Activated CD8-positive, alpha-beta T cell treated with anti-CD3 and anti-CD28 coated beads, Interleukin-2, amount 10 ng/mL, durations not matched to agents 7 days and 5 days (primary cell): ENCODE data around the gene IGFN1. TPM values are rescaled to one million over a fixed set of nuclear protein-coding genes. Genes with fewer than 3 reads are reported as not detected.
A peak's percentile ranks its signal among the peaks of the same experiment; 100 is the strongest.

ENCODE experiments used
- ATAC-seq: fragments of 150-1000 bp; cut with Tn5 transposase; one replicate; pipeline ENCODE4 v1.10.0; 2021; ENCODE audit warnings: moderate library complexity
- CTCF ChIA-PET: fragments of 350-600 bp; sonication (Branson Sonifier 250); formaldehyde crosslinking; loops from one replicate; lab custom pipeline; 2021; ENCODE audit warnings: antibody characterized with exemption; lab: Charles Lee
- POLR2A ChIA-PET: fragments of 350-600 bp; sonication (Branson Sonifier 250); formaldehyde crosslinking; loops from one replicate; lab custom pipeline; 2021; ENCODE audit warnings: antibody characterized with exemption; lab: Charles Lee
- DNase-seq: peaks from one replicate; pipeline ENCODE4 v3.0.0-alpha.2; 2020
- H3K27ac Mint-ChIP-seq: one replicate; pipeline ENCODE4 v1.8.0; 2021; ENCODE audit warnings: mild to moderate bottlenecking, mixed read lengths
- H3K27me3 Mint-ChIP-seq: one replicate; pipeline ENCODE4 v1.8.0; 2021; ENCODE audit warnings: low read depth, mixed read lengths
- H3K36me3 Mint-ChIP-seq: one replicate; pipeline ENCODE4 v1.8.0; 2021; ENCODE audit warnings: low read depth, mixed read lengths
- H3K4me1 Mint-ChIP-seq: one replicate; pipeline ENCODE4 v1.8.0; 2021; ENCODE audit warnings: low read depth, mixed read lengths
- H3K4me3 Mint-ChIP-seq: one replicate; pipeline ENCODE4 v1.8.0; 2021; ENCODE audit warnings: mild to moderate bottlenecking, mixed read lengths
- H3K9me3 Mint-ChIP-seq: one replicate; pipeline ENCODE4 v1.8.0; 2022; ENCODE audit warnings: mixed read lengths; ENCODE audit not compliant: insufficient read depth
- total RNA-seq, 2 experiments: library from RNA; stranded (reverse); gene quantifications; one replicate each; pipeline ENCODE4 v1.2.3, GENCODE V29; 2021

Gene IGFN1
- total RNA-seq, 2 experiments from 2014 or later = not detected

- DNase-seq (no peak), ATAC-seq (no peak)
- Mint-ChIP-seq H3K4me1 (peaks cover 11% of the 10 kb centered on the region), H3K27ac (no peak overlapping the region), H3K4me3 (no peak overlapping the region), H3K27me3 (peaks cover 41% of the 10 kb centered on the region), H3K36me3 (no peaks in the 10 kb centered on the region), H3K9me3 (no peaks in the 10 kb centered on the region)
- CTCF ChIA-PET = interaction anchor here (1.2 kb wide), 1 partner anchor 13 kb away, joined by 4 read pairs; the partner anchor contains the start of gene TMEM9
- POLR2A ChIA-PET = interaction anchor here (1.0 kb wide), 1 partner anchor 8 kb away, joined by 7 read pairs; no protein-coding TSS in a partner anchor
Observed at GRCh38 chr1:201167041-201167991, 23.3 kb upstream of the IGFN1 start.

GRCh38 chr1:201169203-201169602, 21.4 kb upstream of the IGFN1 start:
- no peak overlapping the region for H3K4me3 Mint-ChIP-seq
- peaks cover 11% of the 10 kb centered on the region for H3K4me1 Mint-ChIP-seq
- H3K9me3 Mint-ChIP-seq = no peaks in the 10 kb centered on the region
- H3K27me3 Mint-ChIP-seq = peaks cover 40% of the 10 kb centered on the region
- DNase-seq = no peak
- H3K27ac Mint-ChIP-seq = no peak overlapping the region
- ATAC-seq = no peak
- ChIA-PET CTCF (interaction anchor here (1.5 to 1.6 kb wide), 3 partner anchors 16 to 50 kb away, joined by 3 to 7 read pairs (median 3); no protein-coding TSS in a partner anchor), POLR2A (interaction anchor here (1.3 kb wide), 1 partner anchor 15 kb away, joined by 6 read pairs; the partner anchor contains the start of gene TMEM9)
- H3K36me3 Mint-ChIP-seq = no peaks in the 10 kb centered on the region

GRCh38 chr1:201169971-201170532, 20.6 kb upstream of the IGFN1 start:
- H3K4me3 Mint-ChIP-seq = no peak overlapping the region
- H3K9me3 Mint-ChIP-seq = no peaks in the 10 kb centered on the region
- H3K27ac Mint-ChIP-seq = no peak overlapping the region
- POLR2A ChIA-PET = interaction anchor here (1.3 kb wide), 1 partner anchor 16 kb away, joined by 6 read pairs; the partner anchor contains the start of gene TMEM9
- no peaks in the 10 kb centered on the region for H3K36me3 Mint-ChIP-seq
- peaks cover 42% of the 10 kb centered on the region for H3K27me3 Mint-ChIP-seq
- DNase-seq (no peak), ATAC-seq (no peak)
- CTCF ChIA-PET = interaction anchor here (1.3 to 1.6 kb wide), 5 partner anchors 15 to 266 kb away, joined by 3 to 7 read pairs (median 3); no protein-coding TSS in a partner anchor
- H3K4me1 Mint-ChIP-seq = peaks cover 11% of the 10 kb centered on the region

- peak; percentile 94 for ATAC-seq
- CTCF ChIA-PET = interaction anchor here (0.9 to 1.6 kb wide), 5 partner anchors 14 to 265 kb away, joined by 3 to 4 read pairs (median 3); no protein-coding TSS in a partner anchor
- no peaks in the 10 kb centered on the region for H3K36me3 Mint-ChIP-seq
- POLR2A ChIA-PET = no interaction called here
- H3K9me3 Mint-ChIP-seq = no peaks in the 10 kb centered on the region
- DNase-seq = peak; percentile 71
- no peak overlapping the region for H3K27ac Mint-ChIP-seq
- H3K27me3 Mint-ChIP-seq = peaks cover 42% of the 10 kb centered on the region
- H3K4me3 Mint-ChIP-seq = peak overlapping the region; percentile 69
- H3K4me1 Mint-ChIP-seq = peaks cover 11% of the 10 kb centered on the region
Observed at GRCh38 chr1:201170533-201171062, 20.0 kb upstream of the IGFN1 start.

- CTCF ChIA-PET = interaction anchor here (0.8 to 1.6 kb wide), 6 partner anchors 13 to 264 kb away, joined by 3 to 4 read pairs (median 3); no protein-coding TSS in a partner anchor
- no peak overlapping the region for H3K27ac Mint-ChIP-seq
- ATAC-seq = peak; percentile 61
- DNase-seq = peak; percentile 32
- H3K36me3 Mint-ChIP-seq = no peaks in the 10 kb centered on the region
- POLR2A ChIA-PET = interaction anchor here (1.0 kb wide), 1 partner anchor 18 kb away, joined by 3 read pairs; no protein-coding TSS in a partner anchor
- H3K4me1 Mint-ChIP-seq = peaks cover 11% of the 10 kb centered on the region
- peaks cover 38% of the 10 kb centered on the region for H3K27me3 Mint-ChIP-seq
- peak overlapping the region; percentile 69 for H3K4me3 Mint-ChIP-seq
- no peaks in the 10 kb centered on the region for H3K9me3 Mint-ChIP-seq
Observed at GRCh38 chr1:201171063-201172036, 19.3 kb upstream of the IGFN1 start.

GRCh38 chr1:201172326-201172725, 18.3 kb upstream of the IGFN1 start:
- H3K4me1 Mint-ChIP-seq = peaks cover 11% of the 10 kb centered on the region
- no peaks in the 10 kb centered on the region for H3K36me3 Mint-ChIP-seq
- H3K9me3 Mint-ChIP-seq = no peaks in the 10 kb centered on the region
- ChIA-PET POLR2A (interaction anchor here (1.0 kb wide), 1 partner anchor 19 kb away, joined by 3 read pairs; no protein-coding TSS in a partner anchor), CTCF (no interaction called here)
- peaks cover 35% of the 10 kb centered on the region for H3K27me3 Mint-ChIP-seq
- no peak overlapping the region for H3K27ac Mint-ChIP-seq
- DNase-seq (no peak), ATAC-seq (no peak)
- H3K4me3 Mint-ChIP-seq = no peak overlapping the region

GRCh38 chr1:201172999-201173610, 17.5 kb upstream of the IGFN1 start:
- ATAC-seq = no peak
- no peak overlapping the region for H3K4me3 Mint-ChIP-seq

GRCh38 chr1:201173736-201174135, 16.9 kb upstream of the IGFN1 start:
- ATAC-seq = no peak
- CTCF ChIA-PET = no interaction called here

More at GRCh38 chr1:201172999-201173610, 17.5 kb upstream of the IGFN1 start:
- Mint-ChIP-seq H3K27me3 (peaks cover 38% of the 10 kb centered on the region), H3K4me1 (peaks cover 11% of the 10 kb centered on the region), H3K9me3 (no peaks in the 10 kb centered on the region), H3K27ac (no peak overlapping the region), H3K36me3 (no peaks in the 10 kb centered on the region)
- ChIA-PET POLR2A (no interaction called here), CTCF (no interaction called here)
- DNase-seq = no peak

GRCh38 chr1:201175820-201176500, 14.7 kb upstream of the IGFN1 start:
- Mint-ChIP-seq H3K36me3 (no peaks in the 10 kb centered on the region), H3K4me1 (peaks cover 5% of the 10 kb centered on the region), H3K27ac (no peak overlapping the region), H3K27me3 (peaks cover 44% of the 10 kb centered on the region), H3K4me3 (no peak overlapping the region), H3K9me3 (no peaks in the 10 kb centered on the region)
- ATAC-seq (no peak), DNase-seq (no peak)
- ChIA-PET POLR2A (interaction anchor here (1.1 kb wide), 1 partner anchor 22 kb away, joined by 3 read pairs; the partner anchor contains the start of gene TMEM9), CTCF (interaction anchor here (1.0 kb wide), 1 partner anchor 10 kb away, joined by 3 read pairs; no protein-coding TSS in a partner anchor)

More at GRCh38 chr1:201173736-201174135, 16.9 kb upstream of the IGFN1 start:
- DNase-seq = no peak
- Mint-ChIP-seq H3K9me3 (no peaks in the 10 kb centered on the region), H3K36me3 (no peaks in the 10 kb centered on the region), H3K4me3 (no peak overlapping the region), H3K27ac (no peak overlapping the region), H3K27me3 (peaks cover 42% of the 10 kb centered on the region), H3K4me1 (peaks cover 11% of the 10 kb centered on the region)
- POLR2A ChIA-PET = no interaction called here

- no peak for DNase-seq
- H3K27ac Mint-ChIP-seq = no peak overlapping the region
- peaks cover 41% of the 10 kb centered on the region for H3K27me3 Mint-ChIP-seq
- H3K9me3 Mint-ChIP-seq = no peaks in the 10 kb centered on the region
- no peak overlapping the region for H3K4me3 Mint-ChIP-seq
- POLR2A ChIA-PET = no interaction called here
- H3K36me3 Mint-ChIP-seq = no peaks in the 10 kb centered on the region
- no peaks in the 10 kb centered on the region for H3K4me1 Mint-ChIP-seq
- no peak for ATAC-seq
- CTCF ChIA-PET = no interaction called here
Observed at GRCh38 chr1:201176940-201177339, 13.7 kb upstream of the IGFN1 start.
